ENCODE data around the gene HTT. TPM values are rescaled to one million over a fixed set of nuclear protein-coding genes. Genes with fewer than 3 reads are reported as not detected.

Gene HTT
- total and polyA plus RNA-seq, 2 of the 13 experiments (the other 11 are each of a cell fraction or from before 2014, with no cell fraction given): 17.5 to 19.5 TPM

- TF ChIP-seq NR0B2 (CRISPR knock-in tag; IDR thresholded peaks at IDR 0.05): 0 out of 2 replicates have a peak, but pooled peaks have one; percentile 14
- peak; percentile 53 for TF ChIP-seq HOXA3 (CRISPR knock-in tag; IDR thresholded peaks at IDR 0.05)
- no peak for TF ChIP-seq SALL2 (CRISPR knock-in tag; IDR thresholded peaks at IDR 0.05)
- peak; percentile 95 for TF ChIP-seq GABPB1 (CRISPR knock-in tag; IDR thresholded peaks at IDR 0.05)
- peak; percentile 56 for TF ChIP-seq POLR2AphosphoS5 (IDR thresholded peaks at IDR 0.05; ENCODE audit: low read depth, low read length)
- 0 out of 2 replicates have a peak, but pooled peaks have one; percentile 47 for TF ChIP-seq SP5 (CRISPR knock-in tag; IDR thresholded peaks at IDR 0.05; ENCODE audit: borderline replicate concordance, low read depth)
- no peak for TF ChIP-seq NFE2L2 (IDR thresholded peaks at IDR 0.05; ENCODE audit: low read length)
- TF ChIP-seq ZNF576 (CRISPR knock-in tag; IDR thresholded peaks at IDR 0.05): no peak
- TF ChIP-seq SAP130 (CRISPR knock-in tag; IDR thresholded peaks at IDR 0.05; ENCODE audit: low read depth): peak; percentile 78
- no peak for TF ChIP-seq ZNF17 (CRISPR knock-in tag; IDR thresholded peaks at IDR 0.05)
- no peak for TF ChIP-seq EHMT2 (IDR thresholded peaks at IDR 0.05; ENCODE audit: borderline replicate concordance, low read depth, low read length)
- TF ChIP-seq UBTF (CRISPR knock-in tag; IDR thresholded peaks at IDR 0.05): peak; percentile 95
- no peak for TF ChIP-seq ZFP62 (CRISPR knock-in tag; IDR thresholded peaks at IDR 0.05)
- TF ChIP-seq ZBTB8A (CRISPR knock-in tag; IDR thresholded peaks at IDR 0.05; ENCODE audit: borderline replicate concordance, low read depth): no peak
- peak; percentile 41; the same call in 1 of the 2 replicates for TF ChIP-seq ZSCAN21 (CRISPR knock-in tag; IDR thresholded peaks at IDR 0.05; ENCODE audit: borderline replicate concordance)
- no peak for TF ChIP-seq TEAD3 (CRISPR knock-in tag; optimal IDR thresholded peaks at IDR 0.05; ENCODE audit: borderline replicate concordance)
- TF ChIP-seq ZNF3 (CRISPR knock-in tag; IDR thresholded peaks at IDR 0.05): no peak
- no peak for TF ChIP-seq NKX3-1 (CRISPR knock-in tag; IDR thresholded peaks at IDR 0.05)
- 0 out of 2 replicates have a peak, but pooled peaks have one; percentile 41 for TF ChIP-seq ZHX2 (IDR thresholded peaks at IDR 0.05; ENCODE audit: low read depth)
- TF ChIP-seq ZHX2 (CRISPR knock-in tag; IDR thresholded peaks at IDR 0.05; ENCODE audit: borderline replicate concordance): no peak
- no peak for TF ChIP-seq ZNF207 (IDR thresholded peaks at IDR 0.05; ENCODE audit: borderline replicate concordance)
- no peak for TF ChIP-seq SYNCRIP (IDR thresholded peaks at IDR 0.05; ENCODE audit: insufficient read depth, low read depth, low read length)
These were observed 218.3 kb downstream of the HTT start, which contains the start of gene RGS12 (continued) for GRCh38 chr4:3292571-3293400.

Data from HepG2 (cell line).